Chondrocyte (in vitro differentiated cells): ENCODE results near the gene MAPK8. TPM values are rescaled to one million over a fixed set of nuclear protein-coding genes. Genes with fewer than 3 reads are reported as not detected.

Source experiments
- DNase-seq: peaks from one replicate; pipeline ENCODE4 v3.0.0; 2021; ENCODE audit warnings: mixed read lengths, low spot score
- H3K27ac Mint-ChIP-seq: one replicate; pipeline ENCODE4 v1.8.0; 2021; ENCODE audit warnings: mild to moderate bottlenecking, moderate library complexity, mixed read lengths; ENCODE audit not compliant: unreplicated experiment
- H3K27me3 Mint-ChIP-seq: 2 replicates; pipeline ENCODE4 v1.8.0; 2021; ENCODE audit warnings: low read depth, mixed read lengths
- H3K36me3 Mint-ChIP-seq: 2 replicates; pipeline ENCODE4 v1.8.0; 2021; ENCODE audit warnings: low read depth, mixed read lengths
- H3K4me1 Mint-ChIP-seq: 2 replicates; pipeline ENCODE4 v1.8.0; 2021; ENCODE audit warnings: low read depth, mild to moderate bottlenecking, mixed read lengths
- H3K4me3 Mint-ChIP-seq: one replicate; pipeline ENCODE4 v1.8.0; 2021; ENCODE audit warnings: mild to moderate bottlenecking, moderate library complexity, mixed read lengths; ENCODE audit not compliant: unreplicated experiment
- H3K9me3 Mint-ChIP-seq: 2 replicates; pipeline ENCODE4 v1.8.0; 2021; ENCODE audit warnings: low read depth, mixed read lengths
- total RNA-seq: library from RNA; stranded (reverse); gene quantifications from 3 replicates; pipeline ENCODE4 v1.2.1, GENCODE V29; 2021
- TF ChIP-seq, protein P1 (sequence below): fragments of 200-600 bp; sonication (generic); IDR thresholded peaks from 2 replicates; pipeline ENCODE4 v1.5.0; 2021; ENCODE audit warnings: antibody characterized with exemption, mild to moderate bottlenecking, moderate library complexity

The MAPK8 gene
- total RNA-seq, 1 donor from 2014 or later, result 43.4 TPM

DNA sequence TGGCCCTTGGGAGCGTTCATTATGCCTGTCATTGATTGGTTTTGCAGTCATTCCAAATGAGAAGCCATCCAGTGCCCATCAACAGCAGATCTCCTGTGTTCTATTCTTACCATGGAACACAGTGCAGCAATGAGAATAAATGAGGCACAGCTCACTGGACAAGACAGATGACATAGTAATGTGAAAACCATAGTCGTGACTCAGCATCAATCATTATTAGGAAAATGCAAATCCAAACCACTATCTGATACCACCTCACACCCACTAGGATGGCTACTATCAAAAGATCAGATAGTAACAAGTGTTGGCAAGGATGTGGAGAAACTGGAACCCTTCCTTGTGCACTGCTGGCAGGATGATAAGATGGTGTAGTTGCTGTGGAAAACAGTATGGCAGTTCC, 153.7 kb downstream of the MAPK8 start:
- H3K9me3 Mint-ChIP-seq, result no peaks in the 10 kb centered on the region

GRCh38 chr10:48461623-48462481, 155.4 kb downstream of the MAPK8 start:
- H3K4me1 Mint-ChIP-seq, result peaks cover 8% of the 10 kb centered on the region
- TF ChIP-seq, protein P1, sequence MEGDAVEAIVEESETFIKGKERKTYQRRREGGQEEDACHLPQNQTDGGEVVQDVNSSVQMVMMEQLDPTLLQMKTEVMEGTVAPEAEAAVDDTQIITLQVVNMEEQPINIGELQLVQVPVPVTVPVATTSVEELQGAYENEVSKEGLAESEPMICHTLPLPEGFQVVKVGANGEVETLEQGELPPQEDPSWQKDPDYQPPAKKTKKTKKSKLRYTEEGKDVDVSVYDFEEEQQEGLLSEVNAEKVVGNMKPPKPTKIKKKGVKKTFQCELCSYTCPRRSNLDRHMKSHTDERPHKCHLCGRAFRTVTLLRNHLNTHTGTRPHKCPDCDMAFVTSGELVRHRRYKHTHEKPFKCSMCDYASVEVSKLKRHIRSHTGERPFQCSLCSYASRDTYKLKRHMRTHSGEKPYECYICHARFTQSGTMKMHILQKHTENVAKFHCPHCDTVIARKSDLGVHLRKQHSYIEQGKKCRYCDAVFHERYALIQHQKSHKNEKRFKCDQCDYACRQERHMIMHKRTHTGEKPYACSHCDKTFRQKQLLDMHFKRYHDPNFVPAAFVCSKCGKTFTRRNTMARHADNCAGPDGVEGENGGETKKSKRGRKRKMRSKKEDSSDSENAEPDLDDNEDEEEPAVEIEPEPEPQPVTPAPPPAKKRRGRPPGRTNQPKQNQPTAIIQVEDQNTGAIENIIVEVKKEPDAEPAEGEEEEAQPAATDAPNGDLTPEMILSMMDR, result no peak
- H3K36me3 Mint-ChIP-seq, result no peaks in the 10 kb centered on the region
- no peak for DNase-seq
- no peaks in the 10 kb centered on the region for H3K9me3 Mint-ChIP-seq
- H3K27ac Mint-ChIP-seq, result no peak overlapping the region
- H3K27me3 Mint-ChIP-seq, result no peaks in the 10 kb centered on the region
- H3K4me3 Mint-ChIP-seq, result no peak overlapping the region

More for the DNA sequence above, 153.7 kb downstream of the MAPK8 start:
- Mint-ChIP-seq H3K36me3 (no peaks in the 10 kb centered on the region), H3K4me1 (peaks cover 14% of the 10 kb centered on the region), H3K27ac (no peak overlapping the region), H3K27me3 (no peaks in the 10 kb centered on the region), H3K4me3 (no peak overlapping the region)
- TF ChIP-seq, protein P1, result no peak
- no peak for DNase-seq

DNA sequence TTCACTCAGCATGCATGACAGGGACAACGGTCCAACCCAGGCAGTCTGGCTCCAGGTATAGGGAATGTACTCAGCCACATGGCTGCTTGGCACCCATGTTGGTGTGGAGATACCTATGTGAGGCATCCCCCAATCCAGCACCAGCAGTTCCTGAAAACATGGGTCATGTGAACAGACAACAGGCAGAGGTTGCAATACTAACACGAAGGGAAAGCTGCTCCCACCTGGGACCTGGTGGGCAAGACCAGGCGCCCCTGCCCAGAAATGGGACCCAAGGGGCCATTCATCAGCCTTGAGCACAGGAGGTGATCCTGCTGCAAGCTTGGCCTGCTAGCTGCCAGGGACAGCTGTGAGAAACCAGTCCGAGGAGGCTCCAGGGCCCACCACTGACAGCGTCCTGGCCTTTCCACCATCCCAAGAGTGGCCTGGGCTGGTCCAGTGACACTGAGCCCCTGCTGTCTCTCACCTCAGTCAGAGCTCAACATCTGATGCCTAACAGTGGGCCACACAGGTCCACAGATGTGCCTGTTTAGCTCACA, 156.1 kb downstream of the MAPK8 start:
- no peaks in the 10 kb centered on the region for H3K9me3 Mint-ChIP-seq
- no peak overlapping the region for H3K27ac Mint-ChIP-seq
- H3K36me3 Mint-ChIP-seq, result no peaks in the 10 kb centered on the region
- H3K4me1 Mint-ChIP-seq, result peaks cover 8% of the 10 kb centered on the region
- no peaks in the 10 kb centered on the region for H3K27me3 Mint-ChIP-seq
- DNase-seq, result no peak
- no peak overlapping the region for H3K4me3 Mint-ChIP-seq
- TF ChIP-seq, protein P1, result no peak

DNA sequence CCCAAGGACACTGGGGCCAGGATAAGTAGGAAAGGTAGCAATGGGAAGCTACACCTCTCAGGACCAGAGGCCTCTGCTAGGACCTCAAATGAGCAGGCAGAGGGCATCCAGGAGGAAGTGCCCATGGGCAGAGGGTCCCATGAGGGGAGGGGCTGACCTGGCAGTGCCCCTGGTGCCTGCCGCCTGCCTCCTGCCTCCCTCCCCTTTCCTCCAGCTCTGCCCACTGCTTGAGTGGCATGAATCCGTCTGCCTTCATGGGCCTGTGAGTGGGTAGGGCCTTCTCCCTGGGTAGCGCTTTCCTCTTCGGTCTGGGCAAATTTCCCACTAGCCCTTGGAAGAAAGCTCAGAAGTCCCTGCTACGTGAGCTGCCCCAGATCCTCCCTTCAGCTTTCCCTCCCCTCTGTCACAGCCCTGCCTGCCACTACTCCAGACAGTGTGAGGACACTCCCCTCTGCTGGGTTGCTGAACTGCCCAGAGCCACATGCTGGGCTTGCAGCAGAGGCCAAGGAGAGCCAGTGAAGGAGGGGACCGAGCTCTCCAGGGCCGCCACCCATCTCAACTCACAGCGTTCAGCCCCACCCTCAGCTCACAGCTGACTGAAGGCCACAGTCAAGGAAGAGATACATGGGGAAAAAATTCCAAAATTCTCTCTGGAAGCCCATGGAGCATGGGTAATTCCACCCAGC, 157.0 kb downstream of the MAPK8 start:
- DNase-seq, result no peak
- peaks cover 8% of the 10 kb centered on the region for H3K4me1 Mint-ChIP-seq

More for the DNA sequence above, 157.0 kb downstream of the MAPK8 start:
- H3K36me3 Mint-ChIP-seq, result no peaks in the 10 kb centered on the region
- no peak overlapping the region for H3K27ac Mint-ChIP-seq
- no peaks in the 10 kb centered on the region for H3K27me3 Mint-ChIP-seq
- TF ChIP-seq, protein P1, result peak; percentile 32
- H3K9me3 Mint-ChIP-seq, result no peaks in the 10 kb centered on the region
- H3K4me3 Mint-ChIP-seq, result no peak overlapping the region
